Neural crest cell (in vitro differentiated cells): ENCODE data around the gene DIPK1A. TPM values are rescaled to one million over a fixed set of nuclear protein-coding genes. Genes with fewer than 3 reads are reported as not detected.

Experiments
- DNase-seq: peaks from one replicate; pipeline ENCODE4 v3.0.0; 2021; ENCODE audit warnings: low read depth, mixed read lengths, low spot score
- H3K27ac Mint-ChIP-seq: one replicate; pipeline ENCODE4 v1.8.0; 2021; ENCODE audit warnings: mild to moderate bottlenecking, mixed read lengths; ENCODE audit not compliant: unreplicated experiment
- H3K27me3 Mint-ChIP-seq: 2 replicates; pipeline ENCODE4 v1.8.0; 2021; ENCODE audit warnings: low read depth, mild to moderate bottlenecking, mixed read lengths
- H3K36me3 Mint-ChIP-seq: 2 replicates; pipeline ENCODE4 v1.8.0; 2021; ENCODE audit warnings: low read depth, mild to moderate bottlenecking, mixed read lengths
- H3K4me1 Mint-ChIP-seq: 2 replicates; pipeline ENCODE4 v1.8.0; 2021; ENCODE audit warnings: mixed read lengths
- H3K4me3 Mint-ChIP-seq: one replicate; pipeline ENCODE4 v1.8.0; 2021; ENCODE audit warnings: mild to moderate bottlenecking, mixed read lengths
- H3K9me3 Mint-ChIP-seq: 2 replicates; pipeline ENCODE4 v1.8.0; 2021; ENCODE audit warnings: mixed read lengths
- total RNA-seq: library from RNA; stranded (reverse); gene quantifications from 2 replicates; pipeline ENCODE4 v1.2.1, GENCODE V29; 2021
- TF ChIP-seq, protein P1 (sequence below): fragments of 200-600 bp; sonication (generic); conservative IDR thresholded peaks from 2 replicates; pipeline ENCODE4 v1.5.0; 2021; ENCODE audit warnings: antibody characterized with exemption, mild to moderate bottlenecking

DIPK1A gene
- total RNA-seq, 1 donor from 2014 or later, result 2.3 TPM

DNA sequence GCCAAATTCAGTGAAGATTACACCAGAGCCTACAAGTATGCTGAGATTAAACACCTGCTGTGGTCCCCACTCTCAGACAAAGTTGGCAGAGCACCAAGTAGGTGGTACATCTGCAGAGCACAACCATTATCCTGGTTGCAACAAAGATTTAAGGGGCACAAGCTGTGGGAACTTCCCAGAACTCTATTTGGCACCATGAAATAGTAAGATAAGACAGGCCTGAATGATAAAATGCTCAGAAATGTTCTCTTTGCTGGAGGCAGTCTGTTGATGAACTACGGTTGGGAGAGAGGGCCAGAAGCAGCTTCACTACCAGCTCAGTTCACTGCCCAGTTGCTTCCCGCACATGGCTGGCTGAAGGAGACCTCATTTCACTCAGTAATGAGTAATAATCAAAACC lies 109.5 kb downstream of the DIPK1A start:
- Mint-ChIP-seq H3K36me3 (no peaks in the 10 kb centered on the region), H3K27ac (no peak overlapping the region), H3K27me3 (peaks cover 3% of the 10 kb centered on the region), H3K9me3 (no peaks in the 10 kb centered on the region), H3K4me1 (no peaks in the 10 kb centered on the region), H3K4me3 (no peak overlapping the region)
- TF ChIP-seq, protein P1, sequence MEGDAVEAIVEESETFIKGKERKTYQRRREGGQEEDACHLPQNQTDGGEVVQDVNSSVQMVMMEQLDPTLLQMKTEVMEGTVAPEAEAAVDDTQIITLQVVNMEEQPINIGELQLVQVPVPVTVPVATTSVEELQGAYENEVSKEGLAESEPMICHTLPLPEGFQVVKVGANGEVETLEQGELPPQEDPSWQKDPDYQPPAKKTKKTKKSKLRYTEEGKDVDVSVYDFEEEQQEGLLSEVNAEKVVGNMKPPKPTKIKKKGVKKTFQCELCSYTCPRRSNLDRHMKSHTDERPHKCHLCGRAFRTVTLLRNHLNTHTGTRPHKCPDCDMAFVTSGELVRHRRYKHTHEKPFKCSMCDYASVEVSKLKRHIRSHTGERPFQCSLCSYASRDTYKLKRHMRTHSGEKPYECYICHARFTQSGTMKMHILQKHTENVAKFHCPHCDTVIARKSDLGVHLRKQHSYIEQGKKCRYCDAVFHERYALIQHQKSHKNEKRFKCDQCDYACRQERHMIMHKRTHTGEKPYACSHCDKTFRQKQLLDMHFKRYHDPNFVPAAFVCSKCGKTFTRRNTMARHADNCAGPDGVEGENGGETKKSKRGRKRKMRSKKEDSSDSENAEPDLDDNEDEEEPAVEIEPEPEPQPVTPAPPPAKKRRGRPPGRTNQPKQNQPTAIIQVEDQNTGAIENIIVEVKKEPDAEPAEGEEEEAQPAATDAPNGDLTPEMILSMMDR, result no peak
- DNase-seq, result no peak

DNA sequence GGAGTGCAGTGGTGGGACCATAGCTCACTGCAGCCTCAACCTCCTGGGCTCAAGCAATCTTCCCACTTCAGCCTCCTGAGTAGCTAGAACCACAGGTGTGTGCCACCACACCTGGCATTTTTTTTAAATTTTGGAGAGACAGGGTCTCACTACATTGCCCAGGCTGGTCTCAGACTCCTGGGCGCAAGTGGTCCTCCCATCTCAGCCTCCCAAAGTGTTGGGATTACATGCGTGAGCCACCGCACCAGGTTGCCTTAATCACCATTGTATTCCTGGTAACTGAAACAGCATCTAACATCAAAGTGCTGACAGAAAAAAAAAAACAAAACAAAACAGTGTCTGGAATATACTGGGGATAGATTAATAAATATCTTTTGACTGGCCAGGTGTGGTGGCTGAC lies 111.2 kb downstream of the DIPK1A start:
- Mint-ChIP-seq H3K27ac (no peak overlapping the region), H3K4me3 (no peak overlapping the region), H3K4me1 (no peaks in the 10 kb centered on the region), H3K27me3 (no peaks in the 10 kb centered on the region), H3K36me3 (peaks cover 3% of the 10 kb centered on the region), H3K9me3 (no peaks in the 10 kb centered on the region)
- TF ChIP-seq, protein P1, result no peak
- no peak for DNase-seq

DNA sequence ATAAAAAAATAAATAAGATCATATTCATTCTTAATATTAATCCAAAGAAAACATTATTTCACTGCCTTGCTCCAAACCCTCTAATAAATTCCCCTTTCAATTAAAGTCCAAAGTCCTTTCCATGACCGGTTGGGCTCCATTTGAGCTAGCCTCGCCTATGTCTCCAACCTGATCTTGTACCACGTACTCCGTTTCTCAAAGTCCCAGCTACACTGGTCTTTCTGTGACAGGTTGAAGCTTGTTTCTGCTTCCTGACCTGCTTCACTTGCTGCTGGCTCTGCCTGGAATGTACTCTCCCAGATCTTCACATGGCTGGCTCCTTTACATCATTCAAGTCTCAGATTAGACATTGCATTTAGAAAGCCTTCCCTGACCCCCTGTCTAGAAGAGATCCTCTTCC lies 113.1 kb downstream of the DIPK1A start:
- Mint-ChIP-seq H3K4me1 (no peaks in the 10 kb centered on the region), H3K9me3 (peaks cover 4% of the 10 kb centered on the region), H3K4me3 (no peak overlapping the region), H3K27me3 (no peaks in the 10 kb centered on the region), H3K27ac (no peak overlapping the region), H3K36me3 (peaks cover 15% of the 10 kb centered on the region)
- TF ChIP-seq, protein P1, result no peak
- DNase-seq, result no peak

- Mint-ChIP-seq H3K36me3 (peaks cover 25% of the 10 kb centered on the region), H3K27me3 (no peaks in the 10 kb centered on the region), H3K9me3 (peaks cover 4% of the 10 kb centered on the region), H3K4me3 (no peak overlapping the region), H3K27ac (no peak overlapping the region), H3K4me1 (no peaks in the 10 kb centered on the region)
- no peak for DNase-seq
- TF ChIP-seq, protein P1, result no peak
Observed at GRCh38 chr1:92845908-92846307, 115.4 kb downstream of the DIPK1A start.

DNA sequence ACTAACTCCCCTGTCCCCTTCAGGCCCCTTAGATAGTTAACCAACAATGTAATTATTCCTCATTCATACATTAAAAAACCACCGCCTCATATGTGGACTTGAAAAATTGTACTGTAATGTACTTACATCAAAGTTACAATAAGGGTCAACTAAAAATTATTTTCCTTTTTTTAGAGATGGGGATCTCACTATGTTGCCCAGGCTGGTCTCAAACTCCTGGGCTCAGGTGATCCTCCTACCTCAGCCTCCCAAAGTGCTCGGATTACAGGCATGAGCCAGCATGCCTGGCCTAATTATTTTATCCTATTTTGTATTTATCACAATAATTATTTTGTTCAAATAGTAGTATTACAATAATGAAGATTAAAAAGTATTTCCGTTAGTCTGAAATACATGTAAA lies 116.8 kb downstream of the DIPK1A start:
- H3K4me3 Mint-ChIP-seq, result no peak overlapping the region
- TF ChIP-seq, protein P1, result no peak
- H3K9me3 Mint-ChIP-seq, result peaks cover 4% of the 10 kb centered on the region
- H3K36me3 Mint-ChIP-seq, result peaks cover 32% of the 10 kb centered on the region
- H3K27ac Mint-ChIP-seq, result no peak overlapping the region
- peaks cover 1% of the 10 kb centered on the region for H3K4me1 Mint-ChIP-seq
- no peak for DNase-seq
- H3K27me3 Mint-ChIP-seq, result no peaks in the 10 kb centered on the region
